GM19324 (cell line): ENCODE results near the gene FBXL20.

Experiments used
- ATAC-seq: cut with Tn5 transposase; IDR thresholded peaks from one replicate; pipeline ENCODE4 v1.9.1; 2021; ENCODE audit warnings: mild to moderate bottlenecking, moderate library complexity; ENCODE audit not compliant: unreplicated experiment, low FRiP score

The FBXL20 gene

DNA sequence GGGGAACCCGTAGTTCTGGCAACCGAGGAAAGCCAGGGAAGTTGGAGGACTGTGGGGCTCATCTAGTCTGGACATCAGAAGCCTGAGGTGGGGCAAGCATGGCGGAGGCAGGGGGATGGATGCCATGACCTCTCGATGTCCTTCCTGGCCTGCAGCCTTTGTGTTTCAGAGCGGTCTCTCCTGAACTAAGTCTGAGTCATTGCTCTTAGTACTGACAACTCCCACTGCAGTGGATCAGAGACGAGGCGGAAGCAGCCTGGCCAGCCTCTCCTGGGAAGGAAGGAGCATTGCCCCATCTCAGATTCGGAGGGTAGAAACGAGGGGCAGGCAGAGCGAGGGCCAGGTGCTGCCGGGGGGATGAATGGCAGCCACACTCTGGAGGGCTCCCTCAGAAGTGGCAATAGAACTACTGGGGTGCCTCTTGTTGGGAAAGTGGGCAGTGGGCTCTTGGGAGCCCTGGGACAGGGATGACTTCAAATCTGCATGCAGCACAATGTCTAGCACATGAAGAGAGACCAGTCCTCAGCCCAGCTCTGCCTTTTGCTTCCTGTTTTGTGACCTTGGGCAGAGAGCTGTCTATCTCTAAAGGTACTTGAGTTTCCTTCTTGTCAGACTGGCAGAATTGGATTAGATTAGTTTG, 172.0 kb downstream of the FBXL20 start:
- ATAC-seq: no peak

DNA sequence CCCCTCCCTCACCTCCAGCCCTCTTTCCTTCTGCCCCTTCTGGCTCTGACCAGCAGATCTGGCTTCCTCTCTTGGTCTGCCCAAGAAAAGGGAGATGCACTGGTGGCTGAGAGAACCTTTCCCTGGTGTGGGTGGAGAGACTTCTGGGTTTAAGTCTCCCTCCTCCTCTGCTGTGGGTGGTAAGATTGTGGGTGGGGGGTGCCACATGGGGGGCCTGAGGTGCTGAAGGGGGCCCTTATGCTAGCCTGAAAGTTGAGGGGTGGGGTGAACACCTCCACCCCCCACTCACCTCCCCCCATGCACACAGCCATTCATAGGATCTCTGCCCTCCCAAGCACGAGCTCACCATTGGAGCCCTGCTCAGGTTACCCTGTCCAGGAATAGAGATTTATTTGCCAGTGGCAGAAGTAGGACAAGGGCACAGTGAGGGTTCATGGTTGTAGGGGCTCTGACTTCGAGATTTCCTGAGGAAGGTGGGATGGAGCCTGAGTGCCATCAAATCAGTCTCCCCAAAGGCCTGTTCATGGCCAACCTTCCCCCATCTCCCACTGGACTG, 174.0 kb downstream of the FBXL20 start:
- no peak for ATAC-seq

DNA sequence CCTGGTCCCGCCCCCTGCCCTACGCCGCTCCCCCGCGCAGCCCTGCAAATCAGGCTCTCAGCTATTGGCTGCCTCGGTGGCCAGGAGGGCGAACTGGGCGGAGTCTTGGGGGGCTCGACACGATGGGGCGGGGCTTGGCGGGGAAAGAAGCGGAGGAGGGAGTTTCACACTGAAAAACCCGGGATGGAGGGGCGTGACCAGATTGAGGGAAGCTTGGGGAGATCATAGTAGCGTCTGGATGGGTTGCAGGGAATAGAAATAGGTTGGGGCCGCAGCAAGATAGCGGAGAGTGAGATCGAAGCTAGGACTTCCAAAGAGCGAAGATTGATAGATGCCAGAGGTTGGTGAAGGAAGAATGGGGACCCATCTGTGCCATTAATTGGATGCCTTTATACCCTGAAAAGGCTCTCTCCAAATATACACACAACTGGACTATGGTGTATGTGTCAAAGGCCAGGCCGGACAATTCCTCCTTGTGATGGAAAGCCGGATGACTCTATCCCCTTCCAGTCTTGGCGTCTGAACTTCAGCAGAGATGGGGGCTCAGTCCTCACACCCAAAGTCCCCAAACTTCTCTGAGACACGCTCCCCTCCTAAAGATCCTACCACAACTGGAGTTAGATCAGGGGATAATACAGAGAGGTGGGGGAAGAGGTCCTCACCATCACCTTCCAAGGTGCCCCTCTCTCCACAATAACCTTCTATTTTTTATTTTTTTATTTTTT, 175.3 kb downstream of the FBXL20 start:
- no peak for ATAC-seq

DNA sequence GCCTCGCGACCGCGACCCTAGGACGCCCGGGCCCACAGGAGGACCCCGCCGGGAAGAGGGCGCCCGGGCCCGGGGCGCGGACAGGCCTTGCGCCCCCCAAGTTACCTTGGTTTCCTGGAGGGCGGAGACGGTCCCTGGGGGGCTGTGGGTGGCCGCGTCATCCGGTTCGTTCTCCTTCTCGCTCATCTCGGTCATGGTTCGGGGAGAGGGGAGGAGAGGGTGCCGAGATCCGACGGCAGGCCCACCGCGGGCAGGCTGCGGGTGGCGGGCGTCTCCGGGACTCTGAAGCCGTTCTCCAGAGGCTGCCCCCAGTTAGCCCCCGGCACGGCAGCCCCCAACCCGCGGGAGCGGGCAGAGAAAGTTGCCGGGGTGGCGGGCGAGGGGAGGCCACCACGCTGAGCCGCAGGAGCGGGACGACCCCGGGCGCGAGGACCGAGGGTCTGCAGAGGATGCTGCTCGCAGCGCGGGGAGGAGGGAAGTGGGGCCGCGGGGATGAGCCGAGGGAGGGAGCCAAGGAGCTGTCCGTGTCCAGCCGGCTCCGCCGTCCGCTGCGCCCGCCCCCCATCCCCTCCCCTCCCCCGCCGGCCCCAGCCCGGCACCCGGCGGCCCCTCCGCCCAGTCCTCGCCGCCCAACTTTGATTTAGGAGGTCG, 176.0 kb downstream of the FBXL20 start, which contains the start of gene STAC2:
STAC2 (minus strand) TSS at position 638 of the 651 bp plus-strand sequence; CDS start at position 195, 443 bp downstream.
- ATAC-seq: no peak

DNA sequence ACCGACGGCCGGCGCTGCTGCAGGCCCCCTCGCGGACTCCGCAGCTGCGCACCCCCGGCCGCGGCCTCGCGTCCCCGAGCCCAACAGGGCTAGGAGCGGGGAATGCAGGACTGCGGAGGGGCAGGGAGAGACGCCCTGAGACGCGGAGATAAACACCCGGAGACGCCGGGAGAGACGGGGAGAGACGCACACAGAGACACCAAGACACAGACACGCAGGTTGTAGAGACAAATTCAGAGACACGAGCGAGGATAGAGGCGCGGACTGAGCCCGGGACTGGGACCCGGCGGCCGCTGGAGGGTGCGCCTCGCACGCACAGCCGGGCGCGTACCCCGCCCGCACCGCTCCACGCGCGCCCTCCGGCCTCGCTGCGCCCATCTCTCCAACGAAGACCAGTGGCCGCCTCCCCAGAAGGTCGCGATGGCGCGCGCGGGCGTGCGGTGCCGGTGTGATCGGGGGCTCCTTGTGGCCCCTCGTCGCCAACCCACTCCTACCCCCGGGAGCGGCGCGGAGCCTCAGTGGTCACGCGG, 176.6 kb downstream of the FBXL20 start:
- ATAC-seq: no peak

DNA sequence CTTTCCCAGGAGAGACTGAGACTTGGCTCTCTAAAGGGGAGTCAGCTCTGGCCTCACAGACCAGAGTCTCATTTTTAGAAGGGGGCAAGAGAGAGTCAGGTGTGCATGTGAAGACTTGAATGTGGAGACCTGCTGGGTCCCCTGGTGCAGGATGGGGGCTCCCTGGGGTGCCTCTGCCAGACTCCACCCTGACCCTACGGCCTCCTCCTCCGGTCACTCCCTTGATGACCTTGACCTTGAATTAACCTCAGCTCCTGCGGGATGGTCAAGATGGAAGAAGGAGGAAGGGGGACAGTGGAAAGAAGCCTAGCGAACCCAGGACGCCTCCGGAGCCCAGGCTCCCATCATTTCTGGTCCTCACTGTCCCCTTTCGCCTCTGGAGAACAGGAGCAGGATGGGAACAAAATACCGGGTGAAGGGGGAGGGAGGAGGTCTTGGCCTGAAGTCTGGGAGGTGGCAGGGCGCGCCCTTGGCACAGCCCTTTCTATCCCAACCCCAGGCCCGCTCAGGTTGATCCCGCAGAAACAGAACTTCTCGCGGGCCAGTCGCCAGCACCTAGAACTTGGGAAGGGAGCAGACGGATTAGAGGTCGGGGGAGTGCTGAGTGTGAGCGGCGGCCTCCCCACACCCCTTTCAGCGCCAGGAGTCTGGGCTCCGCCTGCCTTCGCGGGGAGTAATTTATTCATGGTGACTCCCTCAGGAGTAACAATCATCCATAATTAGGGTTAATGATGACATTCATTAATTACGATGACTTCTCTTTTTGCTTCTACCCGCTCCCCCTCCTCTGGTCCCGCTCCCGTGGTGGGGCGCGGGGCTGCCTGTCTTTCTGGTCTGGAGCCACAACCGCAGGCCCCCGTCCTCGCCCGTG, 177.3 kb downstream of the FBXL20 start:
- no peak for ATAC-seq

DNA sequence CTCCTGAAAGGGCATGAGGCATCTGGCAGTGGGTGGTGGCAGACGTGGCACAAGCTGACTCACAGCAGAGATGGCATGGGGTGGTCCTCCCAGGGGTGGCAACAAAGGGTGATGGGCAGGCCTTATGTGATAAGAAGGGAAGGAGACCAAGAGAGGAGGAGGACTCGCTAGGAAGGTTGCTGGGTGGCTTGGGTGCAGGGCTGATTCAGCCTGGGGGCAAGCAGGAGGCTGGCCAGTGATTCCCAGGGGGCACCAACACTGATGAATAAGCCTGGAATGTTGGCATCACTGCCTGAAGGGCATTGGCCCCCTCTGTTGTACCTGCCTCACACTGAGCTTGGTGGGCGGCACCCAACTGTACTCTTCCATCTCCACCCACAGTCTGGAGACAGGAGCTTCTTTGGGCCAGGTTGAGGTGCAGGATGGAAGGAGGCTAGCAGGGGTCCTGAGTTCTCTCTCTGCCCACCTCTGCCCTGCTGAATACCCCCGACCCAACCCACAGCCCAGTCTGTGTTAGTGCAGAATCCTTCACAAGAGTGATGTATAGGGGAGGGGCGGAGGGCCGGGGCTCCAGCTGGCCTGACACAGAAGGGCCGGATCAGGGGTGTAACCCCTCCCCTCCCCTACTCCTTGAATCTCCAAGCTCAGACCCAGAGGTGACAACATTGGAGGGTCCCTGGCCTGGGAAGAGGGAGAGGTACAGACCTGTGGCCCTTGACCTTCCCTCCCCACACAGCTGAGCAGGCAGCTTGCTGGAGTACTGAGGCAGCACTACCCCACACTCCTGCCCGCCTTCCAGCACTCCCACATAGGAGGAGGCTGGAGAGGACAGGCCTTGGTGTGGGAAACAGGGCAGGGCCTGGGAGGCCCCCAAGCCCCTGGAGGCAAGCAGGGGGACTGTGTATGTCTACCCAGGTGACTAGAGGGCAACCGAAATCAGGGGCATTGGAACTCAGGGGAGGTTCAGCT, 178.3 kb downstream of the FBXL20 start:
- ATAC-seq: no peak

DNA sequence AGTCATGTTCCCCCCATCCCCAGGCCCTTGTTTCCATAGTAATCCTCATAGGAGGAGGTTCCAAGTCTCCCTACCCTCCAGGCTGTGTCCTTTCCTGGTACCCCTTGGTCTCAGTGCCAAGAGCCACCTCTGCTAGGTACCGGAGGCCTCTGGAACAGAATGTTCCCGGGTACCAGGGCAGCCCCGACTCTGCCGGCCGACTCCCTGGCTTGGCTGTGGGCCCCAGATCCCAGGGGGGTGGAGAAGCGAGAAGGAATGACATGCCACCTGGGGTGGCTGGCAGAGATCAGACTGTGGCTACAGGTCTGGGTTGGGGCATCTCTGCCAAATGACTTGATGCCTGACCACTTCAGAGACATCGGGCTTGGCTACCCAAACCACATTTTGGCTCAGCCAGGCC, 179.3 kb downstream of the FBXL20 start:
- ATAC-seq: no peak

DNA sequence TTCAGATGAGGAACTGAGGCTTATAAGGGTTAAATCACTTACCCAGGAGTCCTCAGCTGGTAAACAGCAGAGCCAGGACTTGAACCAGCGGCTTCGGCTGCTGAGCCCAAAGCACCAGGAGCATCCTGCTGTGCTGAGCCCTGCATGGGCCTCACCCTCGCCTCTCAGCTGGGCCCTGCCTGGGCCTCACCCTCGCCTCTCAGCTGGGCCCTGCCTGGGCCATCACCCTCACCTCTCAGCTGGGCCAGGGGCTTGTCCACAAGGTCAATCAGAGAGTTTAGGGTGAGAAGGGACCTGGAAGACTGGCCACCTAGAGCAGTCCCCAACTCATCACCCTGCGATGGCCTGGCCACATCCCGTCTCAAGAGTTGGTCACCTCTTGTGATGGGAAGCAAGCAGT, 179.9 kb downstream of the FBXL20 start:
- no peak for ATAC-seq

DNA sequence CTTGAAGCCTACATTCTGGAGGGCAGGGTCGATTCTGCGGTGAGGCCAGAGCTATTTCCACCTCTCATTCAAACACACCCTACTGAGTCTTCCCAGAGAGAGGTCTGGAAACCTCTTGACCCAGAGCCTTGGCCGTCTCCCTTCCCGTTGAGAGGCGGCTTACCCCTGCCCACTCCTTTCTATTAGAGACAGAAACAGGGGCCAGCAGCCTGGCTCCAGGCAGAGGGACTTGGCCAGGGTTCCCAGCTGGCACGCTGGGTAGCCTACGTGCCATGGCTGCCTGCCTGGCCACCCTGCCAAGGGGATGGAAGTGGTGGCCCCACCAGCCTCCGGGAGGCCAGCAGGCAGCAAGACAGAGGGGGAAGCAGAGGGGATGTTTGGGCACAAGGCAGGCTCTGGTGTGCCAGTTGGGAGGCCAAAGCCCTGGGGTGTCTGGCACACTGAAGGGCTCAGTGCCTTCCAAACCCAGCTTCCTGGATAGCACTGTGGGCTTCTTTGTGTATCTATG, 181.7 kb downstream of the FBXL20 start:
- ATAC-seq: no peak

DNA sequence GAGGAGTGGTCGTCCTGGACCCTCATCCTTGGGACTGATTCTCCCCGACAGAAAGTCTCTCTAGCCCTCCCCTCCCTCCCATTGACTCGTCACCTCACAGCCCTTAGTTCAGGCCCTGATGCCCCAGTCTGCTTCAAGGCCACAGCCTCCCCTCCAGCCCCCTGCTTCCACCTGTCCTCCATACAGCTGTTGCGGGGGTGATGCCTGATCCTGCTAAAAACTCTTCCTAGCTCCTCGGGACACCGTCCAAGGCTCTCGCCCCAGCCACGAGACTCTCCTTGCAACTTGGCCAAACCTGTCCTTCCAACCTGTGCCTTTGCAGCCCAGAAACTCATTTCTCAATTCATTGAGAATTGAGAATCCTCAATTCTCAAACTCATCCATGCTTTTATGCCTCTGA, 182.5 kb downstream of the FBXL20 start:
- no peak for ATAC-seq

DNA sequence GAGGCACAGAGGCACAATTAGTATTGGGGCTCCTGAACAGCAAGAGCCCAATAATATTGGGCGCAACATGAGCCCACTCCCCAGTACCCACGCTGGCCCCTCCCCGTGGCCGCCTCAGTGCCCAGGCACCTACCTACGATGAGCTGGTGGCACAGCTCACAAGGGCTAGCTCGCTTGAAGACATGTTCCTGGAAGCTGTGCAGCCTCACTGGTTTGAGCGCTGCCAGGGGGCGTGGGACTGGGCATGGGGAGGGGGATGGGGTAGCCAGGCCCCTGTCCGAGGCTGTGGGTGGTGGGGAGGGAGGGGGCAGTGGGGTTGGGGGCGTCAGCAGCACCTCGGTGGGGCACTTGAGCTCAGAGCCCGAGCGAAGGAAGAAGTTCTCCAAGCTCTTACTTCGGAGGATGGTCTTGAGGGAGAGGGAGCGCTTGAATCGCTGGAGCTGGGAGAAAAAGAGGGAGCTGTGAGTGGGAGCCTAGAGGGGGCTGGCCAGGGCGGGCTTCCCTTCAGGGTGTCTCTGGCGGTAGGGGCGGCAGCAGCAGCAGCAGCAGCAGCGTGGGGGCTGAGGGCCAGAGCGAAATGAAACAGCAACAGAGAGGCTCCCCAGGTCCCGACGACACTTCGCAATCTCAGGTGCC, 183.6 kb downstream of the FBXL20 start:
- no peak for ATAC-seq

DNA sequence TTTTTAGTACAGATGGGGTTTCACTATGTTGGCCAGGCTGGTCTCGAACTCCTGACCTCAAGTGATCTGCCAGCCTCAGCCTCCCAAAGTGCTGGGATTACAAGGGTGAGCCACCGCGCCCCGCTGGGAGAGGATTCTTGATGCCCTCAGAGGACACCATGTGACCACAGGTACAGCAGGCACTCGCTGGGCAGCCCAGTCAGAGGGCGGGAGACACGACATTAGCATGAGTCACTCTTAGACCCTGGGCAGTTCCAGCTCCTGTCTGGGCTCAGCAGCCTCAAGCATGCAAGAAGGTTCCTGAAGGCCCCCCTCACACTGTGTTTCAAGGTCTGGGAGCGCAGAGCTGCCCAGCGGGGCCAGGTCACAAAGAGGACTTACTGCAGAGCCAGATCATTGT, 187.6 kb downstream of the FBXL20 start:
- ATAC-seq: no peak

DNA sequence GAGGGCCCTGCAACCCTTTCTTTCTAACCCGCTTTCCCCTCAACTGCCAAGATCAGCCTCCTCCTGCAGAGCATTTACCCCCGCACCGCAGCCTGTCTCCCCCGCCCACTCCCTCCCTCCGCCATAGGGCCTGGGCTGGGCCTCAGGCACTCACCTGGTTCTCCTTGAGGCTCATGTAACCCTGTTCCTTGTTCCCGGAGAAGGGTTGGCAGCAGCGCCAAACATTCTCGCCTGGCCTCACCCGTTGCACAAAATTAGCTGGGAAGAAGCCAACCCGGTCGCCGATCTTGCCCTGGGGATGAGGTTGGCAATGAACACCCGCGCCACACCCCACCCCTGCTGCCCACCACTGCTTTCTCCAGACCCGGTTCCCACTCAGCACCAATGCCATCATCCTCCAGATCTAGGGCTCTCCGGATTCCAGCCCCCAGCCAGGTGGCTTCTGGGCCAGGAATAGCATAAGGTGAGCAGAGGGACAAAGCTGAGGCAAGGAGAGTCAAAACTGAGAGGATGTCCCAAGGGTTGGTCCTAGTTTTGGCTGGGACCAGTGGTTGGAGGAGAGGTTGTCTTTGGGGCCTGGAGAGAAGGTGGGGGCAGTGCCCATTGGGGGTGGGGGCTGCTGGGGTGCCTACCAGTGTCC, 188.5 kb downstream of the FBXL20 start:
- no peak for ATAC-seq

DNA sequence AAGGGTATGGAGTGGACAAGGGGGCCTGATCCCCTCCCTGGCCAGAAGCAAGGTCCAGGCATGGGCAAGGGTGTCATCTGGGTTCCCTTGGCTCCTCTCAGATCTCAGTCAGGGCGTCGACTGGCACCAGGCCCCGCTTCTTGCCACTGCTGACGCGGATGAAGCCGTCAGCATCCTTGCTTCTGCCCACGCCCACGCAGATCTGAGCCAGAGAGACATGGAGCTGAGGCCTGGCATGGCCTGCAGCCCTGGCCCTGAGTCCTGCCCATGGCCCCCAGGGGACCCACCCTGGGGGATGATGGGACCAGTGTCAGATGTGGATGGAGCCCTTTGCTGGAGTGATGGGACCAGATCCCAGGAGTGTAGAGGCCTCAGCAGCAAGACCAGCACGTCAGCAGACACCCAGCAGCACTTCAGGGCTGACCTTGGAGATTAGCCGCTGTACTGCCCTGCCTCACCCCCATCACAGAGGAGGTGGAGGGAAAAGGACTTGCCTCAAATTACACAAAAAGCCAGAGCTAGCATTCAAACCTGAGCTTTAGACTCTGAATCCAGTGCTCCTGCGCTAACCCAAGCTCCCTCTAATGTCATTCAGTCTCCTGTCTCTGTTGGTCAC, 189.1 kb downstream of the FBXL20 start:
- ATAC-seq: no peak

DNA sequence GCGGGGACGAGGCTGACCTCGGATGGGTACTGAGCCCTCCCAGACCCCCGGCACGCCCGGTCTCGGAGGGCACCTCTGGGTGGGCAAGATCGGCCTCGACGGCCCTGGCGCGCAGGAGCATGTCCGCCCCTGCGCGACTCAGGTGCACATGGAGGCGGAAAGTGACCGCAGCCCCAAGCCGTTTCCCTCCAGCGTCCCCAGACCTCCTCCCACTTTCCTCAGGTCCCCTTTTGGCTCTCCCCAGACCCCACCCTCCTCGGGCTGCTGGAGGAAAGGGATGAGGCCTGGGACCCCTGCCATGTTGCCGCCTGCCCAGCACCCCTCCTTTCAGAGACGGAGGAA, 191.4 kb downstream of the FBXL20 start:
- ATAC-seq: no peak

DNA sequence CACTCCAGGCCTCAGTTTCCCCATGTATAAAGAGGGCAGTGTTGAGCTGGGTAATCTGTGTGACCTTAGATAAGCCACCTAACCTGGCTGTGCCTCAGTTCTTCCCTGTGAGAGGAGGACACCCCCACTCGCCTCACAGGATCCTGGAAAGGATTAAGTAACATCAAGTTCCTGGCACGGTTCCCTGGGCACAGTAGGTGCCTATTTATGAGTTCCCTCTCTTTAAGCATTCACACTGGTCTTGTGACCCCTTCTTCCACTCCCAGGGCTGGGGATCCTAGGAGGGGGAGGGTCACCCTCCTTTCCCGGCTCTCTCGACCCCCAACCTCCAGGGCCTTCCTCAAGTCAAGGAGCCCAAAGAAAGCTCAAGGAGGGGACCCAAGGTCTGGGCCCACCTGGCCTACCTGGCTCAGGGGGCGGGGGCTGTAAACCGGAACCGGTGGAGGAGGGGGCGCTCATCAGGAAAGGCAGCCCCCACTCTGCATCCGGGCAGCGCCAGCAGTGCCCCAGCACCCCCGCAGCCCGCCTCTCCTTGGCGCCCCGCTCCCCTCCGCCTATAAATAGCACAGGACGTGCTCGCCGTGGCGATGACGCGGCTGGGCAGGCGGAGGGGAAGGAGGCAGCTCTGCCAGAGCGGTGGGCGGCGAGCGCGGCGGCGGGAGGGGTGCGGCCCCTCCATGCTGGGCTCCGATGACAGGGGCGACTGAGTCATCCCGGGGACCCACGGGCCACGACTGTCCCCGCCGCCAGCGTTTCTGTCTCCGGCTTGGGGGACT, 191.9 kb downstream of the FBXL20 start:
- no peak for ATAC-seq
